ENCODE results near the gene MICAL3.
A peak's percentile ranks its signal among the peaks of the same experiment; 100 is the strongest.

Gene MICAL3

GRCh38 chr22:17955590-17956379 lies 68.6 kb downstream of the MICAL3 start:
- no peaks in the 10 kb centered on the region for H3K27me3 ChIP-seq (ENCODE audit: insufficient read depth, low read length, poor library complexity)
- no peak overlapping the region for H3K23ac ChIP-seq (ENCODE audit: low read length)
- H3K4ac ChIP-seq (ENCODE audit: low read depth, low read length): no peak overlapping the region
- H4K8ac ChIP-seq (ENCODE audit: low read depth, low read length): no peak overlapping the region
- no peak overlapping the region for H2BK120ac ChIP-seq (ENCODE audit: low read depth, low read length)
- WGBS (ENCODE audit: extremely low coverage, insufficient coverage, low lambda C conversion rate): 100% methylated on average over 1 of the region's 8 CpGs
- H3K9ac ChIP-seq (ENCODE audit: low read length): no peak overlapping the region
- peaks cover 7% of the 10 kb centered on the region for H3K4me1 ChIP-seq (ENCODE audit: control insufficient read depth, low read depth, low read length)
- H3K36me3 ChIP-seq (ENCODE audit: control insufficient read depth, insufficient read depth, low read length): no peaks in the 10 kb centered on the region
- no peak overlapping the region for H3K56ac ChIP-seq (ENCODE audit: low read length)
- no peak for DNase-seq
- H3K79me1 ChIP-seq (ENCODE audit: low read length): peaks cover 35% of the 10 kb centered on the region
- H3K18ac ChIP-seq (ENCODE audit: low read length): no peak overlapping the region
- no peak overlapping the region for H2AK5ac ChIP-seq (ENCODE audit: low read length)
- no peak overlapping the region for H2BK15ac ChIP-seq (replicated peaks; ENCODE audit: low read depth)
- H3K4me3 ChIP-seq (ENCODE audit: low read length): no peak overlapping the region
- peaks cover 12% of the 10 kb centered on the region for H3K79me2 ChIP-seq (ENCODE audit: control insufficient read depth, insufficient read depth, low read length)
- H3K27ac ChIP-seq (ENCODE audit: low read depth, low read length): no peak overlapping the region
- H2BK5ac ChIP-seq (ENCODE audit: low read length): no peak overlapping the region
- no peak overlapping the region for H3K4me2 ChIP-seq (ENCODE audit: low read length)
- no peak overlapping the region for H4K5ac ChIP-seq (ENCODE audit: low read length)

- Histone ChIP-seq H2BK120ac (ENCODE audit: low read depth, low read length) (no peak overlapping the region), H2BK15ac (replicated peaks; ENCODE audit: low read depth) (no peak overlapping the region), H3K56ac (ENCODE audit: low read length) (no peak overlapping the region), H3K79me2 (ENCODE audit: control insufficient read depth, insufficient read depth, low read length) (peaks cover 8% of the 10 kb centered on the region), H3K27me3 (ENCODE audit: insufficient read depth, low read length, poor library complexity) (no peaks in the 10 kb centered on the region), H4K8ac (ENCODE audit: low read depth, low read length) (no peak overlapping the region), H3K9ac (ENCODE audit: low read length) (no peak overlapping the region), H3K79me1 (ENCODE audit: low read length) (peaks cover 29% of the 10 kb centered on the region), H3K4me1 (ENCODE audit: control insufficient read depth, low read depth, low read length) (no peaks in the 10 kb centered on the region), H3K4me3 (ENCODE audit: low read length) (no peak overlapping the region), H2BK5ac (ENCODE audit: low read length) (no peak overlapping the region), H3K4me2 (ENCODE audit: low read length) (no peak overlapping the region), H3K23ac (ENCODE audit: low read length) (no peak overlapping the region), H3K36me3 (ENCODE audit: control insufficient read depth, insufficient read depth, low read length) (no peaks in the 10 kb centered on the region), H4K5ac (ENCODE audit: low read length) (no peak overlapping the region), H2AK5ac (ENCODE audit: low read length) (no peak overlapping the region), H3K4ac (ENCODE audit: low read depth, low read length) (no peak overlapping the region), H3K18ac (ENCODE audit: low read length) (no peak overlapping the region), H3K27ac (ENCODE audit: low read depth, low read length) (no peak overlapping the region)
- WGBS (ENCODE audit: extremely low coverage, insufficient coverage, low lambda C conversion rate): no CpG with 5 or more reads among the region's 8 CpGs
- peak; percentile 35 for DNase-seq
Observed at GRCh38 chr22:17954860-17955587, 69.3 kb downstream of the MICAL3 start.

GRCh38 chr22:17954200-17954859 lies 70.0 kb downstream of the MICAL3 start:
- H3K36me3 ChIP-seq (ENCODE audit: control insufficient read depth, insufficient read depth, low read length): no peaks in the 10 kb centered on the region
- no CpG with 5 or more reads among the region's 10 CpGs for WGBS (ENCODE audit: extremely low coverage, insufficient coverage, low lambda C conversion rate)
- H3K18ac ChIP-seq (ENCODE audit: low read length): no peak overlapping the region
- H3K9ac ChIP-seq (ENCODE audit: low read length): no peak overlapping the region
- DNase-seq: no peak
- H3K4me3 ChIP-seq (ENCODE audit: low read length): no peak overlapping the region
- peaks cover 28% of the 10 kb centered on the region for H3K79me1 ChIP-seq (ENCODE audit: low read length)
- no peak overlapping the region for H2BK5ac ChIP-seq (ENCODE audit: low read length)
- no peak overlapping the region for H3K23ac ChIP-seq (ENCODE audit: low read length)
- H4K5ac ChIP-seq (ENCODE audit: low read length): no peak overlapping the region
- peaks cover 9% of the 10 kb centered on the region for H3K79me2 ChIP-seq (ENCODE audit: control insufficient read depth, insufficient read depth, low read length)
- H3K27ac ChIP-seq (ENCODE audit: low read depth, low read length): no peak overlapping the region
- H2BK15ac ChIP-seq (replicated peaks; ENCODE audit: low read depth): no peak overlapping the region
- H3K56ac ChIP-seq (ENCODE audit: low read length): no peak overlapping the region
- no peak overlapping the region for H2AK5ac ChIP-seq (ENCODE audit: low read length)
- no peak overlapping the region for H3K4ac ChIP-seq (ENCODE audit: low read depth, low read length)
- no peak overlapping the region for H2BK120ac ChIP-seq (ENCODE audit: low read depth, low read length)
- H4K8ac ChIP-seq (ENCODE audit: low read depth, low read length): no peak overlapping the region
- no peaks in the 10 kb centered on the region for H3K27me3 ChIP-seq (ENCODE audit: insufficient read depth, low read length, poor library complexity)
- H3K4me1 ChIP-seq (ENCODE audit: control insufficient read depth, low read depth, low read length): no peaks in the 10 kb centered on the region
- H3K4me2 ChIP-seq (ENCODE audit: low read length): no peak overlapping the region

GRCh38 chr22:17953147-17953546 lies 71.2 kb downstream of the MICAL3 start:
- H3K27ac ChIP-seq (ENCODE audit: low read depth, low read length): no peak overlapping the region
- H2BK5ac ChIP-seq (ENCODE audit: low read length): no peak overlapping the region
- H3K23ac ChIP-seq (ENCODE audit: low read length): no peak overlapping the region
- no peak for DNase-seq
- no peaks in the 10 kb centered on the region for H3K27me3 ChIP-seq (ENCODE audit: insufficient read depth, low read length, poor library complexity)
- H2BK120ac ChIP-seq (ENCODE audit: low read depth, low read length): no peak overlapping the region
- H3K79me2 ChIP-seq (ENCODE audit: control insufficient read depth, insufficient read depth, low read length): peaks cover 9% of the 10 kb centered on the region
- no peak overlapping the region for H3K9ac ChIP-seq (ENCODE audit: low read length)
- no CpG with 5 or more reads among the region's 4 CpGs for WGBS (ENCODE audit: extremely low coverage, insufficient coverage, low lambda C conversion rate)
- H2AK5ac ChIP-seq (ENCODE audit: low read length): no peak overlapping the region
- H3K4ac ChIP-seq (ENCODE audit: low read depth, low read length): no peak overlapping the region
- no peak overlapping the region for H2BK15ac ChIP-seq (replicated peaks; ENCODE audit: low read depth)
- H3K4me2 ChIP-seq (ENCODE audit: low read length): no peak overlapping the region
- no peak overlapping the region for H3K4me3 ChIP-seq (ENCODE audit: low read length)
- no peak overlapping the region for H4K5ac ChIP-seq (ENCODE audit: low read length)
- no peak overlapping the region for H3K18ac ChIP-seq (ENCODE audit: low read length)
- no peak overlapping the region for H4K8ac ChIP-seq (ENCODE audit: low read depth, low read length)
- H3K4me1 ChIP-seq (ENCODE audit: control insufficient read depth, low read depth, low read length): no peaks in the 10 kb centered on the region
- no peak overlapping the region for H3K56ac ChIP-seq (ENCODE audit: low read length)
- H3K79me1 ChIP-seq (ENCODE audit: low read length): peaks cover 27% of the 10 kb centered on the region
- no peaks in the 10 kb centered on the region for H3K36me3 ChIP-seq (ENCODE audit: control insufficient read depth, insufficient read depth, low read length)

GRCh38 chr22:17952273-17952801 lies 72.0 kb downstream of the MICAL3 start:
- Histone ChIP-seq H3K4me3 (ENCODE audit: low read length) (no peak overlapping the region), H3K79me1 (ENCODE audit: low read length) (peaks cover 29% of the 10 kb centered on the region), H3K56ac (ENCODE audit: low read length) (no peak overlapping the region), H3K4me2 (ENCODE audit: low read length) (no peak overlapping the region), H3K4ac (ENCODE audit: low read depth, low read length) (no peak overlapping the region), H3K36me3 (ENCODE audit: control insufficient read depth, insufficient read depth, low read length) (no peaks in the 10 kb centered on the region), H3K27ac (ENCODE audit: low read depth, low read length) (no peak overlapping the region), H2BK15ac (replicated peaks; ENCODE audit: low read depth) (no peak overlapping the region), H4K5ac (ENCODE audit: low read length) (no peak overlapping the region), H2AK5ac (ENCODE audit: low read length) (no peak overlapping the region), H3K18ac (ENCODE audit: low read length) (no peak overlapping the region), H3K23ac (ENCODE audit: low read length) (no peak overlapping the region), H2BK5ac (ENCODE audit: low read length) (no peak overlapping the region), H4K8ac (ENCODE audit: low read depth, low read length) (no peak overlapping the region), H2BK120ac (ENCODE audit: low read depth, low read length) (no peak overlapping the region), H3K27me3 (ENCODE audit: insufficient read depth, low read length, poor library complexity) (no peaks in the 10 kb centered on the region), H3K79me2 (ENCODE audit: control insufficient read depth, insufficient read depth, low read length) (peaks cover 9% of the 10 kb centered on the region), H3K4me1 (ENCODE audit: control insufficient read depth, low read depth, low read length) (no peaks in the 10 kb centered on the region), H3K9ac (ENCODE audit: low read length) (no peak overlapping the region)
- peak; percentile 46 for DNase-seq
- no CpG with 5 or more reads among the region's 9 CpGs for WGBS (ENCODE audit: extremely low coverage, insufficient coverage, low lambda C conversion rate)

All from mesendoderm (in vitro differentiated cells).